ENCODE data around the gene NTF4. TPM values are rescaled to one million over a fixed set of nuclear protein-coding genes. Genes with fewer than 3 reads are reported as not detected.
"Not testable (repeated sequence)": the region's sequence is repeated elsewhere in the genome, so short reads cannot be mapped to it uniquely, and the experiment has no call there.

The NTF4 gene
- total and polyA plus RNA-seq, 4 donors = 0.83 TPM; not detected in 3

- WGBS (ENCODE audit: insufficient coverage) = 83% methylated on average over 1 of the region's 9 CpGs
- H3K27me3 ChIP-seq (ENCODE audit: control insufficient read depth, insufficient read depth, low read length); DNase-seq (ENCODE audit: low read depth in 4 of 6, low spot score in 6 of 6); H3K36me3 ChIP-seq (ENCODE audit: control insufficient read depth, insufficient read depth, low read length); H3K4me1 ChIP-seq (ENCODE audit: control insufficient read depth, insufficient read depth, low read length); H3K27ac ChIP-seq (ENCODE audit: low read depth, low read length); H3K9me3 ChIP-seq (ENCODE audit: control insufficient read depth, insufficient read depth, low read length); H3K4me3 ChIP-seq (ENCODE audit: low read depth, low read length): not testable (repeated sequence)
Observed at GRCh38 chr19:49039736-49040135, 24.9 kb downstream of the NTF4 start.

GRCh38 chr19:49038557-49039276 is 25.9 kb downstream of the NTF4 start:
- not testable (repeated sequence) for H3K4me1 ChIP-seq (ENCODE audit: control insufficient read depth, insufficient read depth, low read length); H3K27me3 ChIP-seq (ENCODE audit: control insufficient read depth, insufficient read depth, low read length); H3K4me3 ChIP-seq (ENCODE audit: low read depth, low read length); H3K9me3 ChIP-seq (ENCODE audit: control insufficient read depth, insufficient read depth, low read length); H3K27ac ChIP-seq (ENCODE audit: low read depth, low read length); DNase-seq (ENCODE audit: low read depth in 4 of 6, low spot score in 6 of 6); H3K36me3 ChIP-seq (ENCODE audit: control insufficient read depth, insufficient read depth, low read length)
- 93% methylated on average over 23 of the region's 26 CpGs for WGBS (ENCODE audit: insufficient coverage)

- not testable (repeated sequence) for H3K27ac ChIP-seq (ENCODE audit: low read depth, low read length)
- WGBS (ENCODE audit: insufficient coverage) = no CpG with 5 or more reads among the region's 8 CpGs
Observed at GRCh38 chr19:49038111-49038510, 26.5 kb downstream of the NTF4 start.

GRCh38 chr19:49036815-49037214 is 27.8 kb downstream of the NTF4 start, which contains the start of gene CGB1:
Gene CGB1, minus strand, starts transcription at chr19:49036895. Its CDS starts 184 bp downstream, at chr19:49036711.
- H3K27ac ChIP-seq (ENCODE audit: low read depth, low read length); H3K36me3 ChIP-seq (ENCODE audit: control insufficient read depth, insufficient read depth, low read length); H3K4me1 ChIP-seq (ENCODE audit: control insufficient read depth, insufficient read depth, low read length); DNase-seq (ENCODE audit: low read depth in 4 of 6, low spot score in 6 of 6); H3K27me3 ChIP-seq (ENCODE audit: control insufficient read depth, insufficient read depth, low read length); H3K4me3 ChIP-seq (ENCODE audit: low read depth, low read length); H3K9me3 ChIP-seq (ENCODE audit: control insufficient read depth, insufficient read depth, low read length): not testable (repeated sequence)
- 31% methylated on average over 8 of the region's 18 CpGs for WGBS (ENCODE audit: insufficient coverage)

More at GRCh38 chr19:49038111-49038510, 26.5 kb downstream of the NTF4 start:
- not testable (repeated sequence) for DNase-seq (ENCODE audit: low read depth in 4 of 6, low spot score in 6 of 6); H3K27me3 ChIP-seq (ENCODE audit: control insufficient read depth, insufficient read depth, low read length); H3K9me3 ChIP-seq (ENCODE audit: control insufficient read depth, insufficient read depth, low read length); H3K36me3 ChIP-seq (ENCODE audit: control insufficient read depth, insufficient read depth, low read length); H3K4me1 ChIP-seq (ENCODE audit: control insufficient read depth, insufficient read depth, low read length); H3K4me3 ChIP-seq (ENCODE audit: low read depth, low read length)

DNA sequence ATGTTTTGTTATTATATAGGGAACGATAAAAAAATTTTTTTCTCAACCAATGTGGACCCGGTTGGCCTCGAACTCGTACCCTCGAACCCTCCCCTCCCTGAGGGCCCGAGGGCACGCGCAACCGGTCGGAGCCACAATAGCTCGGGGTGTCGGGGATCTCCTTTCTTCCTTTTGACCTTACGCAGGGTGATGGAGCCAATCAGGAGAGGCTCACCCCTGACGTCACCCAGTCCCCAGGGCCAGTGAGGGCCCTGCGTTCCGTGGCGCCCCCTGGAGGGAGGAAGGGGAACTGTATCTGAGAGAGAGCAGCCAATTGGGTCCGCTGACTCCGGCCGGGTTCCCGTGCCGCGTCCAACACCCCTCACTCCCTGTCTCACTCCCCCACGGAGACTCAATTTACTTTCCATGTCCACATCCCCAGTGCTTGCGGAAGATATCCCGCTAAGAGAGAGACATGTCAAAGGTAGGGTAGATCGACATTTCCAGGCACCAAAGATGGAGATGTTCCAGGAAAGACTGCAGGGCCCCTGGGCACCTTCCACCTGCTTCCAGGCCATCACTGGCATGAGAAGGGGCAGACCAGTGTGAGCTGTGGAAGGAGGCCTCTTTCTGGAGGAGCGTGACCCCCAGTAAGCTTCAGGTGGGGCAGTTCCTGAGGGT is 32.8 kb downstream of the NTF4 start, which contains the start of gene CGB2:
Gene CGB2 (plus strand): TSS at position 249 of the 660 bp plus-strand sequence. CDS start 206 bp downstream, at position 455.
- not testable (repeated sequence) for H3K9me3 ChIP-seq (ENCODE audit: control insufficient read depth, insufficient read depth, low read length); H3K27me3 ChIP-seq (ENCODE audit: control insufficient read depth, insufficient read depth, low read length); H3K4me1 ChIP-seq (ENCODE audit: control insufficient read depth, insufficient read depth, low read length); DNase-seq (ENCODE audit: low read depth in 4 of 6, low spot score in 6 of 6); H3K36me3 ChIP-seq (ENCODE audit: control insufficient read depth, insufficient read depth, low read length); H3K4me3 ChIP-seq (ENCODE audit: low read depth, low read length); H3K27ac ChIP-seq (ENCODE audit: low read depth, low read length)
- 78% methylated on average over 2 of the region's 28 CpGs for WGBS (ENCODE audit: insufficient coverage)

DNA sequence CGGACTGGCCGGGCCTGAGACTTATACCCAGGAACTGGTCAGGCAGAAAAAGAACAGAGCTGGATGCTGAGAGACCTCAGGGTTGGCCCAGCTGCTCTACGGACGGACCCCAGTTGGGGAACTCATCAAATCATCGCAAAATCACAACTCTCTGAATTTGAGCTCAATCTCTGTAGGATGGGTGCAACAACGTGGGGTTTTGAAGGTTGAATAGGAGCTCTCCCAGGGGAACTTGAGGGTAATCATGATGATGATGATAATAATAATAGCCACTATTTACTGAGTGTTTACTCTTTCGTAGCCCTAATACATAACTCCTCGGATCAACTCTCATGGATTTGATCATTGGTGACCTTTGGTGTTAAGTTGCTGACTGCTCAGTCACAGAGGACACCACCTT is 34.3 kb downstream of the NTF4 start:
- H3K27ac ChIP-seq (ENCODE audit: low read depth, low read length); H3K9me3 ChIP-seq (ENCODE audit: control insufficient read depth, insufficient read depth, low read length); DNase-seq (ENCODE audit: low read depth in 4 of 6, low spot score in 6 of 6); H3K27me3 ChIP-seq (ENCODE audit: control insufficient read depth, insufficient read depth, low read length); H3K4me1 ChIP-seq (ENCODE audit: control insufficient read depth, insufficient read depth, low read length); H3K4me3 ChIP-seq (ENCODE audit: low read depth, low read length); H3K36me3 ChIP-seq (ENCODE audit: control insufficient read depth, insufficient read depth, low read length): not testable (repeated sequence)
- no CpG with 5 or more reads among the region's 8 CpGs for WGBS (ENCODE audit: insufficient coverage)

DNA sequence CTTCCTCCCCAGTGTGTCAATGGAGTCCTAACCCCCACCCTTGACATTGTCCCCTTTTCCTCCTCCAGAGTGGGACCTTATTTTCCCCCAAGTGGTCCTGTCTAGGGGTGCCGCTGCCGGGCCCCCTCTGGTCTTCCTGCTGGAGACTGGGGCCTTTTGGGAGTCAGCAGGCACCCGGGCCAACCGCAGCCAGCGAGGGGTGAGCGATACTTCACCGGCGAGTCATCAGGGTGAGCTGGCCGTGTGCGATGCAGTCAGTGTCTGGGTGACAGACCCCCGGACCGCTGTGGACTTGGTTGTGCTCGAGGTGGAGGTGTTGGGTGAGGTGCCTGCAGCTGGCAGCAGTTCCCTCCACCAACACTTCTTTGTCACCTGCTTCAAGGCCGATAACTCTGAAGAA is 34.9 kb downstream of the NTF4 start:
- 88% methylated on average over 8 of the region's 14 CpGs for WGBS (ENCODE audit: insufficient coverage)
- H3K4me1 ChIP-seq (ENCODE audit: control insufficient read depth, insufficient read depth, low read length); H3K9me3 ChIP-seq (ENCODE audit: control insufficient read depth, insufficient read depth, low read length); H3K27ac ChIP-seq (ENCODE audit: low read depth, low read length); H3K4me3 ChIP-seq (ENCODE audit: low read depth, low read length); DNase-seq (ENCODE audit: low read depth in 4 of 6, low spot score in 6 of 6); H3K36me3 ChIP-seq (ENCODE audit: control insufficient read depth, insufficient read depth, low read length); H3K27me3 ChIP-seq (ENCODE audit: control insufficient read depth, insufficient read depth, low read length): not testable (repeated sequence)

DNA sequence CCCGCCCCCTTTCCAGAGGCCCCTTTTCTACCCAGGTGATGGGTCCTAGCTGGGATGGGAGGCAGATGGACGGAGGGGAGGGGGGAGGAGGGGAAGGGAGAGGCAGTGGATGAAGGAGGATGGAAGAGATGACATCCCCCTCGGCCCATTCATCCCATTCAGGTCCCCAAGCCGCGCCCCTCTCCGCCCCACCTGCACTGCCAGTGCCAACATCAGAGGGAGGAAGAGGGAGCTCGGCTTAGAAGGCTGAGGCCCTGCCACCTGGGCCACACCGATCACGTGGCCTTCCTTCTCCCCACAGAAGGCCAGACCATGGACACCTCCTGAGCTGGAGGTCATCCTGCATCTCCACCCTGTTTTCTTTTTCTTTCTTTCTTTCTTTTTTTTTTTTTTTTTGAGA is 35.9 kb downstream of the NTF4 start:
- not testable (repeated sequence) for H3K27me3 ChIP-seq (ENCODE audit: control insufficient read depth, insufficient read depth, low read length); H3K4me3 ChIP-seq (ENCODE audit: low read depth, low read length); H3K36me3 ChIP-seq (ENCODE audit: control insufficient read depth, insufficient read depth, low read length); H3K9me3 ChIP-seq (ENCODE audit: control insufficient read depth, insufficient read depth, low read length); H3K4me1 ChIP-seq (ENCODE audit: control insufficient read depth, insufficient read depth, low read length); DNase-seq (ENCODE audit: low read depth in 4 of 6, low spot score in 6 of 6); H3K27ac ChIP-seq (ENCODE audit: low read depth, low read length)
- WGBS (ENCODE audit: insufficient coverage) = 95% methylated on average over 3 of the region's 9 CpGs

GRCh38 chr19:49025599-49025998 is 39.0 kb downstream of the NTF4 start:
- H3K36me3 ChIP-seq (ENCODE audit: control insufficient read depth, insufficient read depth, low read length); DNase-seq (ENCODE audit: low read depth in 4 of 6, low spot score in 6 of 6); H3K27me3 ChIP-seq (ENCODE audit: control insufficient read depth, insufficient read depth, low read length); H3K4me3 ChIP-seq (ENCODE audit: low read depth, low read length); H3K4me1 ChIP-seq (ENCODE audit: control insufficient read depth, insufficient read depth, low read length); H3K27ac ChIP-seq (ENCODE audit: low read depth, low read length); H3K9me3 ChIP-seq (ENCODE audit: control insufficient read depth, insufficient read depth, low read length): not testable (repeated sequence)
- 93% methylated on average over 16 of the region's 23 CpGs for WGBS (ENCODE audit: insufficient coverage)

DNA sequence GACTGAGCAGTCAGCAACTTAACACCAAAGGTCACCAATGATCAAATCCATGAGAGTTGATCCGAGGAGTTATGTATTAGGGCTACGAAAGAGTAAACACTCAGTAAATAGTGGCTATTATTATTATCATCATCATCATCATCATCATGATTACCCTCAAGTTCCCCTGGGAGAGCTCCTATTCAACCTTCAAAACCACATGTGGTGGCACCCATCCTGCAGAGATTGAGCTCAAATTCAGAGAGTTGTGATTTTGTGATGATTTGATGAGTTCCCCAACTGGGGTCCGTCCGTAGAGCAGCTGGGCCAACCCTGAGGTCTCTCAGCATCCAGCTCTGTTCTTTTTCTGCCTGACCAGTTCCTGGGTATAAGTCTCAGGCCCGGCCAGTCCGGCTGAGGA is 39.5 kb downstream of the NTF4 start:
- H3K36me3 ChIP-seq (ENCODE audit: control insufficient read depth, insufficient read depth, low read length); DNase-seq (ENCODE audit: low read depth in 4 of 6, low spot score in 6 of 6); H3K9me3 ChIP-seq (ENCODE audit: control insufficient read depth, insufficient read depth, low read length); H3K27ac ChIP-seq (ENCODE audit: low read depth, low read length); H3K4me1 ChIP-seq (ENCODE audit: control insufficient read depth, insufficient read depth, low read length); H3K4me3 ChIP-seq (ENCODE audit: low read depth, low read length): not testable (repeated sequence)
- no CpG with 5 or more reads among the region's 6 CpGs for WGBS (ENCODE audit: insufficient coverage)
- peaks cover 15% of the 10 kb centered on the region for H3K27me3 ChIP-seq (ENCODE audit: control insufficient read depth, insufficient read depth, low read length)
